Activated naive CD4-positive, alpha-beta T cell (primary cell): ENCODE results near the gene RALGPS1.

Source experiments
- DNase-seq, 4 experiments: peaks; one replicate each; lab custom pipeline; 2025; lab: John Stamatoyannopoulos, UW

The RALGPS1 gene

DNA sequence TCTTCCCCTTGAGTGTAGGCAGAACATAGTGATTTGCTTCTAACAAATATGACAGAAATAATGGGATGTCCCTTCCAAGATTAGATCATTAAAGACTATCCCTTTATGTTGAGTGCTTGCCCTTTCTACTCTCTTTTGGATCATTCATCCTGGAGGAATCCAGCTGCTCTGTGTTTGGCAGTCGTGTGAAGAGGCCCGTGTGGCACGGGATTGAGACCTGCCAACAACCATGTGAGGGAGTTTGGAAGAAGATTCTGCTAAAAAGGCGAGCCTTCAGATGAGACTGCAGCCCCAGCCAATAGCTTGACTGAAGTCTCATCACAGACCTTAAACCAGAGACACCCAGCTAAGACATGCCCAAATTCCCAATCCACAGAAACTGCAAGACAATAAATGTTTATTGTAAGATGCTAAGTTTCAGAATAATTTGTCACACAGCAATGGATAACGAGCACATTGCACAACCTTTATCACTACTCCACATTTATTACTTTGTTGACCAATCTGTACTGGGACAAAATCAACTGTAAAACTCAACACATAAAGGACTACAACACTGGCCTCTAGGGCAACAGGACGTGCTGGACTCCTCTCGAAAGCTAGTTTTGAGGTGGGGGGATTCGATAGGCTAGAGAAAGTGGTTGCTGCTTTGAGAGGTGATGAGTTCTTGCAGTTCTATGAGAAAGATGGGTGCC is 165.0 kb downstream of the RALGPS1 start:
- DNase-seq: no peak

GRCh38 chr9:127081250-127082185 is 166.9 kb downstream of the RALGPS1 start:
- DNase-seq: no peak

DNA sequence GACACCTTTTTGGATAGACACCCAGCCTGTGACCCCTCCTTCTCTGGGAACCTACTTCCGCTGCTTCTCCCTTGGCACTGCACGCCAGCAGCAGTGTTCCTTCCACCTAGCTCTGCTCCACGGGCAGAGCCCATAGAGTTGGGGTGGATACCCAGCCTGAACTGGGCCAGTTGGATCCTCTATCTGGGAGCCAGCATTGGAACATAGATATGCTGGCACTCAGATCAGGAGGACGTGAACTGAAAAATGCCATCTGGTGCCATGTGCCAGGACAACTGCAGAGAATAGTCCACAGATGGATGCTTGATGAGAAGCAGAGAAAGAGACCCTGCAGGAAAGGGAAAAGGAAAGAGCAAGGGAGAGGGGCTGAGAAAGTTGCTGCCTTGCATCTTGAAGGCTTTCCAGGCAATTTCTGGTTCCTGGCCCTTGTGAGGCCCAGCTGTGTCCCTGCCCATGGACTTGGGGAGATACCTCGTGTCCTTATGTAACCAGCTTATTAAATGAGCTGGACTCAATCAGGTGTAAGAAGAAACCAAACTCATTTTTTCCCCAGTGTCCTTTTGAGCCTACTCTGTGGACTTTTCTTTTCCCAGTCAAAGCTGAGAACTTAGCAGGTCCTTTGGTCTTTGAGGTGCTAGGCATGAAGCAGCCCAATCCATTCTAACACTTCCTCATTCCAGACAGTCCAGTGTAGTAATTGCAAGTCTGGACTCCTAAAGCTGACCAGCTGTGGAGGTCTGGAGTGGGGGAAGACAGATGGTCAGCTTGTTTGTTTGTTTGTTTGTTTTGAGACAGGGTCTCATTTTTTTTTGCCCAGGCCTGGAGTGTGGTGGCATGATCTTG is 168.8 kb downstream of the RALGPS1 start:
- DNase-seq: no peak

DNA sequence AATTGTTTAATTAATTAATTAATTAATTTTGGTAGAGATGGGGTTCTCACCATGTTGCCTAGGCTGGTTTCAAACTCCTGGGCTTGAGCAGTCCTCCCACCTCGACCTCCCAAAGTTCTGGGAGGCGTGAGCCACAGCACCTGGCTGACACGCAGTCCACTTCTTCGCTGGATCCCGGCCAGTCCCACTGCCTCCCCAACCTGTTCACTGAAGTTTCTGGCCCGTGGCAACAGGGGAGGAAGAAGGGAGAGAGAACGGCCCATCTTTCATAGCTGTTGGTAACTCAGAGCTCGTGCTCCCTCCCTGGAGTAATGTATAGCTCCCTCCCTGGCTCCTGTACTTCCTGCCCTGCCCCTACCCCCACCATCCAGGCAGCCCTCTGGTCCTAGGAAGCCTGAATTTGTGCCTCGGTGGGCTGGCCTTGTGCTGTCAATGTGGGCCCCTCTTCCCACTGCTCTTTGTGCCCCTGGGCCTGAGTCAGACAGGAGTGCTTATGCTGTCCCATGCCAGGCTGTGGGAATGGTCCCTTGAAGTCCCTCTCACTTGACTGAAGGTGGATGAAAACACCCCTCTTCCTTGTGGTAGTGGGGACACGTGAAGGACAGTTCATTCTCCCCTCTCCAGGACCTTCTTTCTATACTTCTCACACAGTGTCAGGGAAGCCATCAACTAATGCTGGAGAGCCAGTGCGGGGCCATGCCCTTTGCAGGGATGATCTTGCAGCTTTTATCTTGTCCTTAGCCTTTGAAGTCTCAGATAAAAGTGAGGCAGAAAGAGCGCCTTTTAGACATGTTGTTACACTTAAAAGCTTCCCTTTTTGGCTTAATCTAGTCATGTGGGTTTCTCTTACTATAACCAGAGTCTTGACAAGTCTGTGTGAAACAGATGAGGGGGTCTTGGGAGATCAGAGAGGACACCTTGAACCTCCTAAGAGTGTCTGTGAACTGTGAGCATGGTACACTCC is 169.8 kb downstream of the RALGPS1 start:
- DNase-seq: no peak

- DNase-seq: no peak
Observed at GRCh38 chr9:127085186-127085585, 170.6 kb downstream of the RALGPS1 start.

DNA sequence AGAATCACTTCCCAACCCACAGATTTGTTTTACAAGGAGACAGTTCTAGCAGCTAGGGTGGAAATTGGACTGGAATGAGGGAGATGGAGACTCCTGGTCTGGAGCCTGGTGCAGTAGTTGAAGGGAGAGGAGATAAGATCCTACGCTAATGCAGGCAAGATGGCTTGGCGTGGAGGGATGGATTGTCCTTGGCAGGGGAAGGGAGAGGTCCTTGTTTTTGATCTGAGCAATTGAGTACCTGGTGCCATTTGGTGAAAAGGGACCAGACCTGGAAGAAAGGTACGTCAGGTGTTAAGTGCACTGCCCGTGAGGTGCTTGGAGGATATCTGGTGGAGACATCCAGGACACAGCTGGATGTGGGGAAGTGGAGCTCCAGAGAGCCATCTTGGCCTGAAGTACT is 172.2 kb downstream of the RALGPS1 start:
- no peak for DNase-seq

GRCh38 chr9:127087411-127087810 is 172.8 kb downstream of the RALGPS1 start:
- no peak for DNase-seq

DNA sequence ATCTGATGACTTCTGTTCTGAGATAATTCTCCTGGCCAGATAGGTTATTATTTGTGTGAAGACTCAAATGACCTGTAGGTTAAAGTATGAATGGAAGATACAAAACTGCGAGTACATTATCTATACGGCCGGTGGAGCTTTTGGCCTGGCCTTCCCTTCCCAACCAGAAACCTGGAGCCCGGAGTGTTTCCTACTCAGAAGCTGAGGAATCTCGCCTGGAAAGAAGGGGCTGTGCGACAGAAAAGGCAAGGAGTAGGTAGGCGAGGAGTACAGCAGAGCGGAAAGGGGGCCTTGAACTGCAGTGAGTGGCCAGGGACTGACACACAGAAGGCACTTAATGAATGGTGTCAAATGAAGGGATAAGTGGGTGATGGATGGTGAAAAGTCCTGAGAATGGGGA is 173.3 kb downstream of the RALGPS1 start:
- no peak for DNase-seq

- no peak for DNase-seq
Observed at GRCh38 chr9:127088724-127089615, 174.4 kb downstream of the RALGPS1 start.

DNA sequence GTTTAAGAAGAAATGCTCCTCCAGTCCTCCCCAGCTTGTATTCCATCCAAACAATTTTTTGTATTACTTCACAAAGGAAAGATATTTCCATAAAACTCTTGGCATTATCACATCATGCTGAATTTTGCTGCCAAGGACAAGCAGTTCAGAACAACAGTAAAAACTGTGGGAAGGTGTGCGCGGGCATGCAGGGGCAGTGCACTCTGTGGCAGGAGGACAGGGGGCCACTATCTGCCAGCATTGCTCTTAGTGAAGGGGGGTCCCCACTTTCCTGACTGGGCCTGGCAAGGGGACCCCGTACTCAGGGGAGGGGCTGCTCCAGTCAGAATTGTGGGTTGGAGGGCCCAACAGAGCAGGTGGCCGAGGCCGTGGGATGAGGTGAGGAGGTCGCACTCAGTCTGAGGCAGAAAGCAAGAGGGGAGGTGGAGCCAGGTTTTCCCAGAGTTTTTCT is 175.1 kb downstream of the RALGPS1 start:
- DNase-seq: no peak

- DNase-seq: no peak
Observed at GRCh38 chr9:127090341-127090985, 175.9 kb downstream of the RALGPS1 start.

DNA sequence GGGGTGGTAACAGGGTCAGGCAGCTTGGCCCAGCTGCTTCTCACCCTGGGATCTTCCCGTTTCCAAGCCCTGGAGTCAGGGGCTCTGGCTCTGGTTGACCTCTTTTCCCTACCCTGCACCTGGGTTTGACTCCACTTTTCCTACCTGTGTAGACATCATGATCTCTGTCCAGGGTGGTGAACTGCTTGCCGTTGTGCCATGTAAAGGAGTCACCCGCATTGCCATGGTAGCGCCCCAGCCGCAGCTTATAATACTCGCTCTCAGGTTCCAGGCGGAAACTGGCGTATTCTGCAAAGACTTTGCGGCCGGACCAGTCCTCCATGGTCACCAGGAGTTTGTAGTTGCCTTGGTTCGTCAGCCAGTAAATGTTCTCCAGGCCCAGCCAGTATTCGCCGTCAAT is 176.9 kb downstream of the RALGPS1 start:
- no peak for DNase-seq

DNA sequence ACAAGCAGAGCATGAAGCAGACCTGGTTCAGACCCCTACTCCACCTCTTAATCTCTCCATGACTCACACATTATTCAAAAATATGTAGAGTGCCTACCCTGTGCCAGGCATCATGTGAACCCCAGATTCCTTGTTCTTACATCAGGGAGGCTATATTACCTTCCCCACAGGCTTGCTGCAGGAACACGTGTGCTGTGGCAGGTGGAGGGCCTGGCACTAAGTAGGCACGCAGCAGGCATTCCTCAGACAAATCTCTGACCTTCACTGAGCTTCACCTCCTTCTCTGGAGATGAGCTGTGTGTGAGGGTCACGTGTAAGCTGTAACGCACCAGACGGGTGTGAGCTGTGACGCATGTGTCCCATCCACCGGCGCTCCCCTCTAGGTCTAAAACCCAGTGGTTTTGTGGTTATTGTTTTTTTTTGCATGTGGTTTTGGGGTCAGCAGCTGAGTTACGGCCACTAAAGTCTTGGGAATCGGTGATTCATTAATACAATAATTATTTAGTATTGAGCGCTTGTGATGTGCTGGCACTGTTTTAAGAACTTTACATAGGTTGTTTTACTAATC is 177.5 kb downstream of the RALGPS1 start:
- DNase-seq: no peak

DNA sequence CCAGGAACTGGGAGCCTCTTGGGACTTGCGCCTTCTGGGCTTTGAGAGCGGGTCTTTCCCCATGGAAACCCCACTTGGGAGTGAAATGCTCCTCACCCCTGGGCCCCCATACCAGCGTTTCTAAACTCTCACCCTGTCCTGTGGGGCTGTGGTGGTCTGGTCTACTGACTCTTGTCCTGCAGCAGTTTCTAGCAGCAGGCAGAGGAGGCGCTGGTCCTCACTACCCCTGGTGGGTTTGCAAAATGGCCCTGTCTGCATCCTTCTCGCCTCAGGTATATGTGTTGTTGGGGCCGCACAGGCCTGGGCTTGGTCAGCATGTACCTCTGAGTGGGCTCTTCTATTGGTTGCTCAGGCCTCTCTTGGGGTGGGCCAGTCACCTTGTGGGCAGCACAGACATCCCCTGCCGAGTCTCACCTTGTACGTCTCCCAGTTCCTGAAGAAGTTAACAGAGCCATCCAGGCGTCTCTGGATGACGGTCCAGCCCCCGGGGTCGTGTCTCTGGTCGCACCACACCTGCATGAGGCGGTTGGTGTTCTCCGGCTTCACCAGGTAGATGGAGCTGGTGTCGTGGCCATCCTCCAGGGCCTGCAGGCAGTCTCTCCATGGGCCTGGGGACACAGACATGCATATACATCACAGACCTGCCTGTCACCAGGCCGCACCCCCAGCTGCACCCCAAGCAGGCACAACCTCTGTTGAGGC is 178.9 kb downstream of the RALGPS1 start:
- no peak for DNase-seq

DNA sequence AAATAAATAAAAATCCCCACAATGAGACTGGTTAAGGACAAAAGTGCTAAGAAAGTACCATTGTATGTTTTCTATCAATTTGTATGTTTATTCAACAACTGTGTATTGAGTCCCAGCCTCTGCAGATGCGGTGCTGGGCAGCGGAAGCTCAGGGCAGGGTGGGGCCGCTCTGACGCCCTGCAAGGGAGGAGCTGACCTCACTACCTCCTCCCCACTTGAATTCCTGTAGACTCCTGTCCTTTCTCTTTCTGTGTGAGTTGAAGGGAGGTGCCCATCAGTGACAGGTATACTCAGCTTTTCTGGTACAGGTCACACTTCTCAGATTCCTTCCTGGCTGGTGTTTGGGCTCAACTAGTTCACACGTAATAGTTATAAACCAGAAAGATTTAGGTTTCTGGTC is 180.8 kb downstream of the RALGPS1 start:
- no peak for DNase-seq

DNA sequence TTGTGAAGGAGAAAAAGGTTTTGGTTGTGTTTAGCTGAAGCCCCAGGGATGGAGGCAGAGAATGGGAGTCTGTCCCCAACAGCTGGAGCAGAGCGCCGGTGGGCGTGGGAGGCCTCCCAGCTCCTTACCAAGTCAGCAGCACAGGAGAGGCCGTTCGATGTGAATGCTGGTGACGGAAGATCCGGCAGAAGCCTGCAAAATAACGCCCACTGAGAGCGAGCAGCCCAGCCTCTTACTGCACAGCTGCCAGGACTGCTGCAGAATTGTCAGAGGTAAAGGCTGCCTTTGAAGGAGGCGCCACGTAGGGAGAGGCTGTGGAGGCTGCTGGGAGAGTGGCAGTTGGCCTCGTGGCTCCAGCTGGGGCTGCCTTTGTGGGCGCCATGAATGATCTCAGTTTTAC is 181.6 kb downstream of the RALGPS1 start:
- DNase-seq: no peak

- no peak for DNase-seq
Observed at GRCh38 chr9:127097683-127098082, 183.1 kb downstream of the RALGPS1 start.

DNA sequence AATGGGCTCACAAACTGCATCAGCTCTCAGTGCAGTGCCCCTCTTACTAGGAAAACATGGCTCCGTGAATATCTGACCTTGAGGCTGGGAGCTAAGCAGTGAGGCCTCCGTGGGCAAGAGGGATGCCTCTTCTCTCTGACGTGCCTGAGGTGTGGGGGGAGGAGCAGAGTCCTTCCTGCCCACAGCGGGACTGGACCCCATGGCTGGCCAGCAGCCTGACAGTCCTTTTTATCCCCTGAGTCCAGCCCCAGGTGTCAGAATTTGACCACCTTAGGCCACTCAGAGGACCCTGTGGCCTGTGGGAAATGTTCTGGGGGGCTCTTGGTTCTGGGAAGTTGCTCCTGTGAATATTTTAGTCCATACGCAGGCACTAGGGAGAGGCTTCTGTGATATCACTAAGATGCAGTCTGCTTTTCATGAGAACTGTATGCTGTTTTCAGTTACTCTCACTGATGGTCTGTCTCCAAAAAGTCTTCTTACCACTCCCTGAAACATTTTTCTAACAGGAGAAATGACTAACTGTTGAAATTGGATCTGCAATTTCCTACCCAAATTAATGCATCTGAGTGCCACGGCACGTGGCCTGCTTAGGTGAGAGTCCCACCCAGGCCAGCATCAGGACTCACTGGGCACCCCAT is 184.5 kb downstream of the RALGPS1 start:
- no peak for DNase-seq
